NT2/D1 (cell line): ENCODE results near the gene GRIN2D.

ENCODE experiments used
- SUZ12 ChIP-seq: IDR thresholded peaks from 2 replicates; pipeline ENCODE4 v1.6.1; 2011; ENCODE audit not compliant: insufficient read length, insufficient read depth; ENCODE audit errors: extremely low read depth
- YY1 ChIP-seq: IDR thresholded peaks from 2 replicates; pipeline ENCODE4 v1.6.1; 2011; ENCODE audit not compliant: insufficient read length, insufficient read depth
- ZNF274 ChIP-seq: IDR thresholded peaks from 2 replicates; pipeline ENCODE4 v1.6.1; 2011; ENCODE audit warnings: mild to moderate bottlenecking, low read depth, low read length

DNA sequence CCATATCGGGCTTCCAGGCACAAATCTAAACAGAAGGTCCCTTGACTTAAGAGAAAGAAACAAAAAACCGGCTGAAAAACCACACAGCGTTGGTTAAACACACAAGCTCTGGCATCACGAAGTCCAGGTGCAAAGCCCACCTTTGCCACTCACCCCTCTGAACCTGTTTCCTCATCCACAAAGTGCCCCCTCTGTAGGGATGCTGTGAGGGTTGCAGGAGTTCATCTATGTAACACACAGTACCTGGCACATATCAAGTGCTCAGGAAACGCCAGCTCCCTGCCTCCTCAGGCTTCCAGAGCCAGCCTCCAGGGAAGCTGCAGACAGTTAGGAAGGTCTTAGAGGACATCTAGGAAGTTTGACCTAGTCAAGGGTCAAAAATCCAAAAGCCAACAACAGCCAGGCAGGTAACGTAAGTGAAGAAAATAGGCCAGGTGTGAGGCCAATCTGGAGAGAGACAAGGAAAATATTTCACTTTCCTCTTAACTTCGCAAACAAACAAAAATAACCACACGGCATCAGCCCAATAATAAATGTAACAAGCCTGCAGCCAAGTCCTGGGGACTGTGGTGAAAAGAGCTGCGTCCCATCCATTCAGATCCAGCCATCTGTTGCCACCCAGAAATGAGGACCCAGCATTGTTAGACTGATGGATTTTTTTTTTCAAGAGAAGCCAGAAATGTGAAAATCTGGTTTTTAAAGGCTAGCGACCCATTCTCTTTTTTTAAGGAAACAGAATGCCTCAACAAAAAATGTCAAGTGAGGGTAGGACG lies 12.1 kb upstream of the GRIN2D start:
- TF ChIP-seq YY1 (no peak), SUZ12 (no peak), ZNF274 (no peak)
